ENCODE data around the gene ATP5MC3.

ATP5MC3 gene

DNA sequence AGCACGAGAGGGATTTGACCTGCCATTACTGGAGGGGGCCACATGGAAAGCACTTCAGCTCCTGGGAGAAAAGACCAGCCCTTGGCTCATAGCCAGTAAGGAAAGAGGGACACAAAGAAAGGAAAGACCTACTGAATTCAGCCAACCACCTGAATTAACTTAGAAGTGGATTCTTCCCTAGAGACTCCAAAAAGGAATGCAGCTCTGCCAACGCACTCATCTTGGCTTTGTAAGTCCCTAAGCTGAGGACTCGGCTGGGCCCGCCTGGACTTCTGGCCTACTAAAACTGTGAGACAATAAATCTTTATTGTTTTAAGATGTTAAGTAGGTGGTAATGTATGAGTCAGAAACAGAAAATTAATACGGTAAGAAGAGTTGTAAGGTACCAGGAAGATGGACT is 25.0 kb downstream of the ATP5MC3 start:
- H3K4me3 ChIP-seq (ENCODE audit: low read depth, low read length) = no peak overlapping the region
- no peak for DNase-seq (ENCODE audit: low read depth)
- TF ChIP-seq, protein P1, sequence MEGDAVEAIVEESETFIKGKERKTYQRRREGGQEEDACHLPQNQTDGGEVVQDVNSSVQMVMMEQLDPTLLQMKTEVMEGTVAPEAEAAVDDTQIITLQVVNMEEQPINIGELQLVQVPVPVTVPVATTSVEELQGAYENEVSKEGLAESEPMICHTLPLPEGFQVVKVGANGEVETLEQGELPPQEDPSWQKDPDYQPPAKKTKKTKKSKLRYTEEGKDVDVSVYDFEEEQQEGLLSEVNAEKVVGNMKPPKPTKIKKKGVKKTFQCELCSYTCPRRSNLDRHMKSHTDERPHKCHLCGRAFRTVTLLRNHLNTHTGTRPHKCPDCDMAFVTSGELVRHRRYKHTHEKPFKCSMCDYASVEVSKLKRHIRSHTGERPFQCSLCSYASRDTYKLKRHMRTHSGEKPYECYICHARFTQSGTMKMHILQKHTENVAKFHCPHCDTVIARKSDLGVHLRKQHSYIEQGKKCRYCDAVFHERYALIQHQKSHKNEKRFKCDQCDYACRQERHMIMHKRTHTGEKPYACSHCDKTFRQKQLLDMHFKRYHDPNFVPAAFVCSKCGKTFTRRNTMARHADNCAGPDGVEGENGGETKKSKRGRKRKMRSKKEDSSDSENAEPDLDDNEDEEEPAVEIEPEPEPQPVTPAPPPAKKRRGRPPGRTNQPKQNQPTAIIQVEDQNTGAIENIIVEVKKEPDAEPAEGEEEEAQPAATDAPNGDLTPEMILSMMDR (IDR thresholded peaks at IDR 0.05; ENCODE audit: low read depth, low read length, missing control alignments) = no peak

DNA sequence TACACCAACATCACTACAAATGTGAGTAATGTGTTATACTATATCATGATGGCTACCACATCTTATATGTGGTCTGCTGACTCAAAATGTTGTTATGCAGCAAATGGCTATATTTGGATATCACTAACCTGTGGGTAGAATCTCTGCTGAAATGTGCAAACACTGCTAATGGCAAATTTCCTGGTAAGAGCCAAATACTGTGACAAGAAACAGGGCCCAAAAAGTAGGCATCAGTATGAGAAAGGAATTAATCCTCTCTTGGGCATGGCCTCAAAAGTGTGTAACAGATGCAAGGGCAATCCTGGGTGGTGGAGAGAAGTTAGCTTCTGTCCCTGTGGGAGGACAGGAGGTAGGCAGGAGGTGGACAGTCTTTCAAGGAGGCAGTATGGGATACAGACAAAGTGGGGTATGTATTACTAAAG is 26.8 kb downstream of the ATP5MC3 start:
- no peak overlapping the region for H3K4me3 ChIP-seq (ENCODE audit: low read depth, low read length)
- TF ChIP-seq, protein P1 (IDR thresholded peaks at IDR 0.05; ENCODE audit: low read depth, low read length, missing control alignments) = no peak
- DNase-seq (ENCODE audit: low read depth) = no peak

DNA sequence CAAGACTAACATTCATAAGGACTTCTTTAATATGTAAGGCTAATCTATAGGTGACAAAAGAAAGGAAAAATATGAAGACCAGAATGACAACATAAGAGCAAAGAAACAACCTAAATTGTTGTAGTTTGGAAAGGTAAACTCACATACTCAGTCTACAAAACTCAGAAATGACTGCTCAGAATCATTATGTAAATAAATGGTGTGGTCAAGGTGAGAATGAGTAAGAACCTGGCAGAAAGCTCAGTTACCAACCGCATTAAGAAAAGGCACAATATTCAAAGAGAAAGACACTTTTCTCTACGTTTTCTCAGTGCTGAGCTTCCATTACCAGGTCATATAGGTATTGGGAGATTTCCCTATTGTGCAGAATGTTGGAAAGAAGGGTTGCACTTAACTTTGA is 29.3 kb downstream of the ATP5MC3 start:
- no peak overlapping the region for H3K4me3 ChIP-seq (ENCODE audit: low read depth, low read length)
- no peak for DNase-seq (ENCODE audit: low read depth)
- TF ChIP-seq, protein P1 (IDR thresholded peaks at IDR 0.05; ENCODE audit: low read depth, low read length, missing control alignments) = no peak

DNA sequence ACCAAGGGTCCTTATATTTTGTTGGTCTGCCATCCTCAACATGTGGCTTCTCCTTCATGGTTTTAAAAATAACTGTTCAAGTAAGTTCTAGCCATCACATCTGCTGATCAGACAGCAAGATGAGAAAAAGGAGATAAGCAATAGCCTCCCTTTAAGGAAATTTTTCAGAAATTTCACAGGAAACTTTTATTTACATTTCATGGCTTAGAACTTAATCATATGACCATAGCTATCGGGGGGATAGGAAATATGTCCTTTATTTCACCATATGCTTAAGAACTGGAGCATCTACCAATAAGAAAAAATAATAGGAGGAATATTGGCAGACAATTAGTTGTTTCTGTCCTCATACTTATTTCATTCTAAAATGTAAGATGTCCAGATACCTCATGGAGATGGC is 29.7 kb downstream of the ATP5MC3 start:
- TF ChIP-seq, protein P1 (IDR thresholded peaks at IDR 0.05; ENCODE audit: low read depth, low read length, missing control alignments) = no peak
- DNase-seq (ENCODE audit: low read depth) = no peak
- H3K4me3 ChIP-seq (ENCODE audit: low read depth, low read length) = no peak overlapping the region

DNA sequence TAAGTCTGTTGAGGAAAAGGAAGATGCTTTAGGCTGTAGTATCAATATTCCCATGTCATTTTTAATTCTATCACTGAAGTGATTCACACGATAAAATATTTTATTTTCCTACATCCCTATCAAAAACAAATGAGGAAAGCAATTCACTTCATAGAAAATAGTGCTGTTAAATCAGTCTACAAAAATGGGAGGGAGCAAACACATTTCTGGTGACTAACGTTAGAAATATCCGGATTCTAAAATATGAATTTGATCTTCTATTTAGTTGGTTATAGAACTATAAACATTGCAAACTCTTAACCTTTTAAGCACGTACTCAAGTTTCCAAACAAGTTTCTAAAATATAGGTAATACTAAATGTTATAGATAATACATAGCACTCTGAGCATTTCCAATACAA is 34.3 kb downstream of the ATP5MC3 start:
- DNase-seq (ENCODE audit: low read depth) = no peak
- no peak overlapping the region for H3K4me3 ChIP-seq (ENCODE audit: low read depth, low read length)
- TF ChIP-seq, protein P1 (IDR thresholded peaks at IDR 0.05; ENCODE audit: low read depth, low read length, missing control alignments) = no peak

DNA sequence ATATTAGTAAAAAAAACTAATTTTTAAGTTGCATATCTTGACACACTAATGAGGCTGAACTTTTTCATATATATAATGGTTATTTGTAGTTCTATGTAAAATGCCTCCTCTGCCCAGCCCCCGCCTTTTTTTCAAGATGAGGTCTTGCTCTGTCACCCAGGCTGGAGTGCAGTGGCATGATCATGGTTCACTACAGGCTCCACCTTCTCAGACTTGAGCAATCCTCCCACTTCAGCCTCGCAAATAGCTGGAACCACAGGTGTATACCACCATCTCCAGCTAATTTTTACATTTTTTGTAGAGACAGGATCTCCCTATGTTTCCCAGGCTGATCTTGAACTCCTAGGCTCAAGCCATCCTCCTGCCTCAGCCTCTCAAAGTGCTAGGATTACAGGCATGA is 37.8 kb downstream of the ATP5MC3 start:
- TF ChIP-seq, protein P1 (IDR thresholded peaks at IDR 0.05; ENCODE audit: low read depth, low read length, missing control alignments) = no peak
- no peak overlapping the region for H3K4me3 ChIP-seq (ENCODE audit: low read depth, low read length)
- no peak for DNase-seq (ENCODE audit: low read depth)

DNA sequence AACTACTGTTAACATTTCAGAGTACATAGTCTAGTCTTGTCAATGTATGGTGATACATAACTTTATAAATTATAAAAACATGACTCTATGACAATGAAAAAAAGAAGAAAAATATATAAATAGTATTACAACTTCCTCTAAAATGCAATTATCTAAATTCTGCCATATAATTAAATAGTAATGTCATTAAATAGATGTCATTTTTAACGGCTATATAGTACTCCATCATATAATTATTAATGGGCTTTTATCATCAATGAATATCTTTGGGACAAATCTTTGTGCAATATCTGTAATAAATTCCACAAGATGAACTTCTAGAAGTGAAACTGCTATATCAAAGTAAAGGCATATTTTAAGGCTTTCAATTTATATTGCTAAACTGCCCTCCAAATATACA is 38.3 kb downstream of the ATP5MC3 start:
- no peak for DNase-seq (ENCODE audit: low read depth)
- no peak overlapping the region for H3K4me3 ChIP-seq (ENCODE audit: low read depth, low read length)
- TF ChIP-seq, protein P1 (IDR thresholded peaks at IDR 0.05; ENCODE audit: low read depth, low read length, missing control alignments) = no peak
